Stimulated activated CD4-positive, alpha-beta T cell treated with anti-CD3 and anti-CD28 coated beads, Interleukin-2, amount 100 ng/mL, for 48 hours (primary cell): ENCODE data around the gene RNLS.
"Not testable (repeated sequence)": the region's sequence is repeated elsewhere in the genome, so short reads cannot be mapped to it uniquely, and the experiment has no call there.

ENCODE experiments used
- DNase-seq, 2 donors: peaks; one replicate each; pipeline ENCODE4 v3.0.0-alpha.2; 2020

RNLS gene

DNA sequence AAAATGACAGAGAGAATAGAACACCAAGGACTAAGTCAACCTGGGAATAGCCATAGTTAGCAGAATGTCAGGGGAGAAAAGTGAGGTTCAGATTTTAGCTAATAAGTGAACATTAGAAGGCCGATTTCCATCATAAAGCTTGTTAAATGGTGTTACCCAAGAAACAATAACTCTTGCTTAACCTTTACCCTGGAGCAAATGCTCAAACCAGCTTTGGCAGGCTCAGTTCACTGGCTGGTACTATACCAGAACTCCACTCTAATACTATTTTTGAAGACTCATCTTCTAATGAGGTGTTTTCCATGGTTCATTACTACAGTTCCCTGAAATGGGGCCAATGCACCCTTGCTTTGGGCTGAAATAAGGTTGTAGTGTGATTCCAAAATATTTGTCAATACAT is 61.3 kb downstream of the RNLS start:
- no peak for DNase-seq

DNA sequence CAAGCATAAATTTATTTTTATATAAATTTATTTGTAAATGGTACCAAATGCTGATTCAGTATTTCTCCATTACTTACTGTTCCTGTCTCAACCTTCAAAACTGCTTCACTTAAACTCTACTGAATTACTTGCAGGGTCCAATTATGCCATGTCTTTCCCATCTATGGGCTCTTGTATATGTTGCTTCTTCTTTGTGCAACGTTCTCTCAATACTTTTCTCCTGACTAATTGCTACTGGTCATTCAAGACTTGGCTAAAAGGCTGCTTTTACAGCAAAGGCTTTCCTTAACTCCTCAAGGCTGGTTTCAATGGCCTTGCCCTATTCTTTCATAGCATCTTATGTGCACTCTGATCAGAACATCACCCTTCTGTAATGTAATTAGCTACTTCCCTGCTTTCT is 67.9 kb downstream of the RNLS start:
- no peak for DNase-seq

DNA sequence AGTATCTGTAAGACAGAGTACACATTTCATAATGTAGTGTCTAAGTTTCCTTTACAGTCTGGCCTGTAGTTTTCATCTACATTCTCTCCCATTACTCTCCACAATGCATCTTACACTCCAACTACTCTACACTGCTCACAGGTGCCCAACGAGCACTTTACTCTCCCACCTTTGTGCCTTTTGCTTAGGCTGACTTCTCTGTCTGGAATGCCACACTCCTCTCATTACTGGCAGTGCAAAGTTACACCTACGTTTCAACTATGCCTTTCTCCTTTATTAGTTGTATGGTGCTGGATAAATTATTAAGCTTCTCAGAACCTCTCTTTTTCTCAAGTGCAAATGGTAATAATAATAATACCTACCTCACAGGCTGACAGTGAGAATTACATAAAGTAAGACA is 70.5 kb downstream of the RNLS start:
- DNase-seq, result no peak

DNA sequence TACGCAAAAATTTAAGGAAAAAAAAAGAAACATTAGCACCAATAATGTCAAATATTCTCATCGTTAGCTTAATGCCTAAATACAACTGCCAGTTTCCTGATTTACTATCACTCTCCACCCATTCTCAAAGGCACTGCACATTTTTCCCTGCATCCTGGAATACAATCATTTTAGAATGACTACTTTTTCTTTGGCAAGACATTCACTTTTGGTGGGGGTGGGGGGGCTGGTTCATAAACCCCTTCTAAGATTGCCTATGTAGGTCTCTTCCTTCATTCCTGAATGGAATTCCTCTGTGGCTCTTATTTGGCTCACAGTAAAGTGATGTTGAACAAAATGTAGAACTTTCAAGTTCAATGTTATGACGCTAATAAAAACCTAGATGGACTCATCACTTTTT is 74.3 kb downstream of the RNLS start:
- DNase-seq, result no peak

DNA sequence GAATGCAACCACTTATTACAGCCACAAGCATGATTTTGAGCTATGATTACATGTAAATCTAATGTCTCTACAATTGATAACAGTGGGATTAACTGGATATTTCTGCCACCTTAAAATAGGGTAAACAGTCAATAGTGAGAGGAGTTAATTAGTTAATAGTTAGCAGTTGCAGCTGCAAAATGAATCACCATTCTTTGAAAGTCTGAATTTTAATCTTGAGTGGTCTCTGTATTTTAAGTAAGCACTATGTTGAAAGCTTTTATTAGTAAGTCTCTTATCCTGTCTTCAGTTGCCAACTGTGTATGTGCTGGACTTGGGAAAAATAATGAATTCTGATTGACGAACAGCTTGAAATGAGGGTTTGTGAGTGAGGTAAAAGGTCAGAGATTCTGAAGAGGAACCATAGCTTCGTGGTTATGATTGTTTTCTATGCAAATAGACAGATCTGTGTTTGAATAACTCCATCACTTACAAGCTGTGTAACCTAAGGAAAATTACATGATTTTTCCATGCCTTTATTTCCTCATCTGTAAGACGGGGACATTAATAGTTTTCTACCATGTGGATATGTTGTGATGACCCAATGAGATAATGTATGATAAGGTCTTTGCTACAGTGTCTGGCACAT is 75.2 kb downstream of the RNLS start:
- no peak for DNase-seq

DNA sequence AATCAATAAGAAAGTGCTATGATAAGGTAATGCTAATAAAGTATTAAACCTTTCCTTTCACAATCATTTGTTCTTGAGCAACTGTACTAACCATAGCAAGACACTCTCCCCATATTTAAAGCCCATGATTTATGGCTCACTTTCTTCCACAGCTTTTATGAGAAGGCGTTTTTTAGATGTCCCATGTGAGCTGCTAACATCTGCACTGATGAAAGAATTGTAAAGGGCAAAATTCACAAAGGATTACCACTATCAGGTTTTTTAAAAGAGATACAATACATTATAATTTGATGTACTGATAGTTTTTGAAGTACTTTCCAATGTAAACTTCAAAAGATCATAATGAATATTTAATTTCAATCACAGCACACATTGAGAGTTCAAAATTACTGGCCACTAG is 75.7 kb downstream of the RNLS start:
- no peak for DNase-seq

DNA sequence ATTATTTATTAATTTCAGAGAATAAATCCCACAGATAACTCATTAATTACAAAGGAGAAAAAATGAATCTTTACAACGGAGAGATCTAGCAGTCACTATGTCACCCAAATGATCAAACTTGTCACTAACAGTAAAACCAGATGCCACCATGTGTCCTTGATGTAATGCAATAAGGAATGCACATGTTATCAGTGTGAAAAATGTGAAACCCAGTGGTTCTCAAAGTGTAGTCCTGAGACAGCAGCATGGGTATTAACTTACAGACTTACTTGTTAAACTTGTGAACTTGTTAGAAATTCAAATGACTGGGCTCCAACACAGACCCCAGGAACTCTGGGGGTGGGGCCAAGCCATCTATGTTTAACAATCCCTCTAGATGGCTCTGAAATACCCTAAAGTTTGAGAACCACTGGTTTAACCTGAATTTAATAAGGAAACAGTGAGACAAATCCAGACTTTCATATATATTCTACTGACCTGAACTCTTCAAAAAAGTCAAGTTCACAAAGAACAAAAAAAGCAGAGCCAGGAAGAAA is 77.4 kb downstream of the RNLS start:
- DNase-seq, result no peak

DNA sequence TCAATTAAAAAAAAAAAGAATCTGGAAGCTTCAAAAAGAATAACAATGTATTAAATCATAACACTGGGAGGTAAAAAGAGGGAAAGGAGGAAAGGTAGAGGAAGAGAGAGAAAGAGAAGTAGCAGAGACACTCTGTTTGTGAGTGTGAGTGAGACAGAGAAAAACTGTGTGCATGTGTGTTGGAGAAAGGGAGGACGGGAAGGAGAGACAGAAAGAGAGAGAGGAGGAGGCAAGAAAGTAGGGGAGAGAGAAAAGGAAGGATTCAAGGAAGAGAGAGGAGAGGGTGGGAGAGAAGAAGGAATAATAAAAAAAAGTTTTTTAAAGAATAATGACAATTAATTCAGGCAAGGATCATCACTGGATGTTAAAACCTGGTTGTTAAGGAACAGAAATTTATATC is 77.9 kb downstream of the RNLS start:
- DNase-seq, result no peak

DNA sequence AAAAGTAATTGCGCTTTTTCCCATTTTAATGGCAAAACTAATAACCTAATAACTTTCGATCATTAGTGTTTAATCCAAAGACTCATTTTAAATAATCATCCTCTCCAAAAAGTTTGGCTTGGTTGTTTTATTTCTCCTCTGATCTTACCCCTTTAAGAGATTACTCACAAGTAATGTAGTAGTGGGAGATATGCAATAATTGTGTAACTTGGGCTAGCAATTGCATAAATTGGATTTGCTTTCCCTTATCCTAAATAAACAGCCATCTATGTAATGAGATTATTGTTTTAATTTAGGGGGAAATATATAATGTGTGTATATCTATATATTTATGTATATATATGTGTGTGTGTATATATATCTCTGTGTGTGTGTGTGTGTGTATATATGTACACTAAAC is 82.5 kb downstream of the RNLS start:
- DNase-seq, result no peak

DNA sequence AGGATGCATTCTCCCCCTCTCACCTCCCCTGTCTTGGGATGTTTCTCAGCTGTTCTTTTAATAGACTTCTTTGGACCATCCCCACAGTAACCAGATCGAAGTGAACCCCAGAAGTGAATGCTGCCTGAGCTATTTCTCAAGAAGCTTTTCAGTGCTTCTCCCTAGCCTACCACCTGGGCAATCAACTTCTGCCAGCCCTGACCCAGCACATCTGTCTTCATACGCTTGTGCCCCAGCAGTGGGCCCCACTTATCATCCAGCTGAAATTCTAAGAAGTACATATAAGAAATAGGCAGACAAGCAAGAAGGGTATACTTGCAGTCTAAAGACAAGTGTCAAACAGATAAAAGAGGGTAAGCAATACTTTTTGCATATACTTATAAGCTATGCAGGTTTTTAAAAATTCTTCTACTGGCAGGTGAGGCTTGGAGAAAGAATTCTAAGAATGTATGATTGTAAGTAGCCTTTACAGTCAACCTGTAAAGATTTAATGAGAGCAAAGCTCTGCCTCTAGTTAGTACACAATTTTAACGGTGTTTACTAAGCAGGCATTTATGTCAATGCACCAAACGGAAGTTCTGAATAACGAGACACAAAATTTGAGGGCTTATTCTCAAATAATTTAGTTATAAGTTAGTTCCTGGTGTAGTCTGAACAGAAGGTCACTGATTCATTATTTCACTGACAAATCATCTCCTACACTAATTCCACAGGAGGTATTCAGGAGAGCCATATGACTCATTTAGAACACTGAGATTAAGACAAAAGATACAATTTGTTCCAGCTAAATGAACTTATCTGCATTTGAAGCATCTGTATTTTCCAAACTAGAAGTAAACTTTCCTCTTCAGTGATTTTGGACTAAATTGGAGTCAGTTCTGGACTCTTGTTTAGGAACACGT is 83.3 kb downstream of the RNLS start:
- no peak for DNase-seq

DNA sequence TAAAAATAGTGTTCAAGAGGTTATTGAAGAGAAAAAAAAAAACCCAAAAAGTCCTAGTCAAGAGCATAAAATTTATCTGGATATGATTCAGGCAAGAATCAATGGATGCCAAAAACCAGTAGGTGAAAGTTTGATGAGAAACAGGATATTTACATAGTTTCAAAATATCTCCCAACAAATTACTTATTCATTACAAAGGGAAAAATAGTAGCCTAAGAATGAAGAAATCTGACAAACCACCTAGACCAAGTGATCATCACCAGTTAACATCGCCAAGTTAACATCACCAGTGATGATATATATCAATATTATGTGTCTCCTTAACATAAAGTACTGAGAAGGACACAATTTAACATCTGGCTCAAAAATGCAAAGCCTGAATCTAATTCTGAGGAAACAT is 85.2 kb downstream of the RNLS start:
- no peak for DNase-seq

DNA sequence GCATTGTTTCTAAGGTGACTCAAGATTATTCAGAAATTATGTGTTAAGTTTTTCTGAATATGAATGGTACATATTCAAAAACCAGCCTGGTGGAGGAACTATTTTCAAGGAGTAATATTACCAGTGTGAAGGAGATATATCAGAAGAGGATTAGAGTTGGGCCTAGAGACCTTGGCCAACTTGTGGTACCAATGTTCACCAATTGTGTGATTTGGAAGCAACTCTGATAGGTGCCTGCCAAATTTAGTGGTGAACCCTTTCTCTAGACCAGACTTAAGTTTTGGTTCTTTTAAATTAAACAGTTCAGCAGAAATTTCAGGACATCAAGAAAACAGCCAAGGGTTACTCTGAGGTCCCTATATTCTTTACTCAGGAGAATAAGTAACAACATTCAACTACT is 88.6 kb downstream of the RNLS start:
- DNase-seq, result no peak

DNA sequence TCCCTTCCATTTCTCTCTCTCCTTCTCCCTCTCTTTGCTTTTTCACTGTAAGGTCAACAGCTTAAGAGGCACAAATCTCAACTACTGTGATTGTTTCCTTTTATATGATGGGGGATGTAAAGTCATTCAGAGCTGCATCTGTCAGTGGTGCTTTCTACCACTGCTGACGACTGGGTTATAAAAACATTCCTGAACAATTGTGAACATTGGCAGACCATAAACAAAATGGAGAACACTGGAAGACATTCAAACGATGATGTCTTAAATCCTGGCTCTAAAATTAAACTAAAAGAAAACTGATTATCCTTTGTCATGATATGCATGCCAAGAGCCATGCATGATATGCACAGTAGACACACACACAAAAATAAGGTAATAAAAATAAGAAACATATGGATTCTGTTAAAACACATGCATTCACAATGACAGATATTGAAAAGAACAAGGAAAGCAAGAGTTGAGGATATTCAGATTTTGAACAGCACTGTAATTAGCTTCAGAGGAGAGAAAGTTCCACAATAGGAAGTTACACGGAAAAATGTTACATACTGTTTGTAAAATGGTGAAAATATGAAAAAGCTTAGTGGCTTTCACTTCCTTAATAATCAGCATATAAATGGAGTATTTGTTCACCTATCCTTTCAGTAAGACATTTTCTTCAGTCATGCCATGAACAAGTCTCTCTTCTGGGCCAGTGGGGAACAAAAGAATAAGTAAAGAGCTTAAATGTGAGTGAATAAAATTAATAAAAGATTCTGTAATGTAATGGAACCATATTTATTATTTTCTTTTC is 89.2 kb downstream of the RNLS start:
- no peak for DNase-seq

DNA sequence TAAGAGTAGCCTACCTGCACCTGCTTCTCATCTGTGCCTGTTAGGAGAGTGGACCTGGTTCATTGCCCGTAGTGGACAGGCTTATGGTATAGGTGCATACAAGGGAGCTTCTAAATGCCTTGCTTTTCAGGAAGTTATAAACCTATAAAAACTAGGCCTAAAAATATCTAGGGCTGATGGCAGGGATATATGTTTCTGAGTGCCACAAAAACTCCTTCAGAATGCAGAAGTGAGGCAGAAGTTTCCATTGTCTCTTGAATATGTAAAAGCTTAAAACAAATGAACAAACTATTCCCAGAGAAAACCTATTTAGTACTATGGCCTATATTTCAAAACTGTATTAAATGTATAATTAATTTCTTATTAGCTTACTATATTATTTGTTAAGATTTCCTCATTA is 91.8 kb downstream of the RNLS start:
- no peak for DNase-seq

DNA sequence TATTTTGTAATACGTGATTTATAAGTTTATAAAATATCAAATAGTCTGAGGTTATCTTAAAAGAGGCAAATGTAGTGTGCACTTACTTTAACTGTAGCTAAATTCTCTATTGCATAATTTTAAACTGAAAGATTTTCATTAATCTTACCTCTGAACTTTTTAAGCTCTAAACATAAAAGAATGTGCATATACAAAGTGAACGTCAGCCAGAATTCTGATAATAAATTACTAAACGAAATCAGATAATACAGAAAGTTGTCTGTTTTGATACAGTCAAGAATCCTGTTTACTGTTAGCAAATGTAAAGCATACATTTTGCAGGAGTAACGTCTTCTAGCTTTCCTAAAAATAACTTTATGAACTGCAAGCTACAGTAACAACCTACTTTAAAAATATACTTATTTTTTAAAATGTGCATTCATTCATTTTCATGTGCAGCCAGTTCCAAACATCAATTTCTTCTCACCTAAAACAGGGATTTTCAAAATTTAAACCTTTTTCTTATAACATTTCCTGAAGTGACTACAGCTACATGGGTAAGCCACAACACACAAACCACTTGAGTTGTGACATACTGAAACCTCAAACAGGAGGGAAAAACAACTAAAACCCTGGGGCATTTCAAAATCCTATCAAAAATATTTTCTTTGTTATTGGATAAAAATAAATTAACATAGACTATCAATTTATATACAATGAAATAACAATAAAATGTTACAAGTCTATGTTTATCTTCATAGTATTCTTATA is 92.7 kb downstream of the RNLS start:
- no peak for DNase-seq

DNA sequence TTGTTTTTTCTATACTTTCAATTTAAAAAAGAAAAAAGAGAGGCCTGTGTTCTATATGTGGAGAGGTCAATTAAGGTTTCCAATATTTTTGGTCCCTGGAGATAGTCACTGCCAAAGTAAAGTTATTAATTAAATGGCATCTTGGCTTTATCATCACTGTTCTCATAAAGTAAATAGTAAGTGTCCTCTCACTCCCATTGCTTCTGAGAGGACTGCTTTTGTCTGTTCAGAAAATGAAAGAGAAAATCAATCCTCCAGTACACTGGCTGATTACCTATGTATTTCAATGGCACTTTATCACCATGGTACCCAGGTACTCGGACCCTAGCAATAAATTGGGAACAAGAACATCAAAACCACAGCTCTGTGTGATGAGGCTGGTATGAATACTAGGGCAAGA is 94.0 kb downstream of the RNLS start:
- no peak for DNase-seq

DNA sequence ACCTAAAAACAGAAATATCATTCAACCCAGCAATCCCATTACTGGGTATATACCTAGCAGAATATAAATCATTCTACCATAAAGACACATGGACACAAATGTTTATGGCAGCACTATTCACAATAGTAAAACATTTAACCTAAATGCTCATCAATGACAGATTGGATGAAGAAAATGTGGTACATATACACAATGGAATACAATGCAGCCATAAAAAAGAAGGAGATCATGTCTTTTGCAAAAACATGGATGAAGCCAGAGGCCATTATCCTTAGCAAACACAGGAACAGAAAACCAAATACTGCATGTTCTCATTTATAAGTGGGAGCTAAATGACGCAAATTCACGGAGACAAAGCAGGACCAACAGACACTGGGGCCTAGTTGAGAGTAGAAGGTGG is 96.3 kb downstream of the RNLS start:
- not testable (repeated sequence) for DNase-seq

DNA sequence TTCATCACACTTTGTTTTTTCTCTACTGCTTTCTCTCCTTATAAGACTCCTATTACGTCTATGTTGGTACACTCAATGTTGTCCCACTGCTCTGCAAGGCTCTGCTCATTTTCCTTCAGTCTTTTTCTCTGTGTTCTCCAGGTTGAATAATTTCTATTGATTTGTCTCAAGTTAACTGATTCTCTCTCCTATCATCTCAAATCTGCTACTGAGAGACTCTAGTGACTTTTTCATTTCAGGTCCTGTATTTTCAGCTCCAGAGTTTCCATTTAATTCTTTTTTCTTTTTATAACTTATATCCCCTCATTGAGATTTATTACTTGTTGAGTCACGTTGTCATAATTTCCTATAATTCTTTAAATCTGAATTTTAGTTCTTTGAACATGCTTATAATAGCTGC is 100.9 kb downstream of the RNLS start:
- DNase-seq, result no peak

DNA sequence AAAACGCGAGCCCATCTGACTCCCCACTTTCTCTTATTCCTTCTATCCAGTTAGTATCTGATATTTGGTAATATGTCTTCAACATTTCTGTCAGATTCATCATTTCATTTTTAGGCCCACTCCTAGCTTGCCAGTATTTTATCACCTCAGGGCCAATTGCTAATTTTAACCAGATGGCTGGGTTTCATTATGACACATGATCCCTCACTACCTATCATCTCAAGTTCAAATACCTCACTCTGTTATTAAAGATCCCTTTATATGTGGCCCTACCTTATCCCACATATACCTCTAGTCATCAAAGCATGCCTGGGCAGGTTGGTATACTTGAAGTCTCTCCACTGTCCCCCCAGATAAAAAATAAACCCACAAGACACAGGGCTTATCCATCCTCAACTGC is 104.9 kb downstream of the RNLS start:
- no peak for DNase-seq

DNA sequence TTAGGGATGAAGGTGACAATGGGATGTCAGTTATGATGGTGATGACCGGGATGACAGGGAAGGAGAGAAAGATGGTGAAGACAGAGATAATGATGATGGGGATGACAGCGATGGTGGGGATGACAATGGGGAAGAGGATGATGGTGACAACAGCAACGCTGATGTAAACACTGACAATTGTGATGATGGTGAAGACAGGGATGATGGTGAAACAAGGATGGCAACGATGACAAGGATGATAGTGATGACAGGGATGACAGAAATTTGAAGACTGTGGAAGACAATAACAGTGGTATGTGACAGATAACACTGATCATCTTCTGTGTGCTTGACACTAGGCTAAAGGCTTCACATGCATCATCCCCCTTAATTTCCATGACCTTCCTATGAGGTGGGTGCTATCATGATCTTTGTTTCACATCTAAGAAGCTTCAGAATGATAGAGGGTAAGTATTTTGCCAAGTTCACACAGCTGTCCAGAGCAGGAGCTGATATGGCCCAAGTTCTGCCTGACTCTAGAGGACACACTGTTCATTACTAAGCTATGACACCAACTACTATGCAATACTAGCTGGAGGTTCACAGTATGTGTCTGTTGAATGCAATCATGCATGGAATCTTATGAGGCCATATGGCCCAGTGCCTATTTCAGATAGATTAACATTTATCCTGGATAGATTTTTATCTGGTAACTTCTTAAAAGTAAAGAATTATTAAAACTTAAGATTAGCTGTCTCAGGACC is 105.6 kb downstream of the RNLS start:
- no peak for DNase-seq

DNA sequence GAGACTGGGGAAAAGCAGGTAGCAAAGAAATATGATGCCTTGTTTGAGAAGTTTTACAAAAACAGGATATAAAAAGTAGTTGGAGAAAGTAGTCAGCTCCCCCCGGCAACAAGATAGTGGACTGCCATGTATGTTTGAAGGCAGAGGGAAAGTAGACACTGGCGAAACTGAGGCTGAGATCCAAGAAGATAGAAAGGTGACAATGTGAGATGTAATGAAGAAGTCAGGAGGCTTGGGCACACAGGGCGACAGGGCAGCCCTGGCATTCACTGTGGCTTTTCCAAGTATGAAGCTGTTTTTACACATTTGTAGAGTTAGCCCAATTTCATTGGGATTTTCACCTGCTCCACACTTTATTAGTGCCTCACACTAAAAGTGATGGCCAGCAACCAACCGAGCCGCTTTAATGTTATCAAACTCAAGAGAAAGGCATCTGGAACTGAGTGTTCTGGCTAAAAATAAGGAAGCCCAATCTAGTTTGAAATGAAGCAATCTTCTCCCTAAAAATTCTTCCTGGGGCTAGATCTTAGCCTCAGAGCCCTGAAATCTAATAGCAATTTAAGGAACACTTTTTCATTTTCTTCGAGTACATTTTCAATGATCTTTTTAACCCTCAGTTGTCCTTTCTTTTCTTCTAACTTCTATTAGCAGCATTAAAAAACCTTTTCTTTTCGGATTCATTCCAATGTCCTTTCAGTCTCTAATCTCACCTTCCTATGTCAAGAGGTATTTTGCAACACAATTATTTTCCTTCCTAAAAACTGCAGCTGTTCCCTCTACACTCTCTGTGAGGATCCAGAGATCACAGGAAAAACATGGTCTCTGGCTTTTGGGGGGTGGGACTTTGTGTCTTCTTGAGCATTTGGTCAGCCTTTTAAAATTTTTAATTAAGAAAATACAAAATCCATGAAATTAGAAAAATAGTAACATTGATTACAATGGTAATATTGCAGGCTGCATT is 108.0 kb downstream of the RNLS start:
- DNase-seq, result no peak
